CD4-positive, alpha-beta T cell (primary cell): ENCODE data around the gene LHX4. TPM values are rescaled to one million over a fixed set of nuclear protein-coding genes. Genes with fewer than 3 reads are reported as not detected.
A peak's percentile ranks its signal among the peaks of the same experiment; 100 is the strongest.

Source experiments
- ATAC-seq: fragments of 200-7000 bp; cut with Tn5 transposase; one replicate; pipeline ENCODE4 v1.10.0; 2022; ENCODE audit warnings: mild to moderate bottlenecking; ENCODE audit not compliant: poor library complexity
- CTCF ChIA-PET: fragments of 350-600 bp; sonication (Branson Sonifier 250); formaldehyde crosslinking; loops from one replicate; lab custom pipeline; 2021; ENCODE audit warnings: antibody characterized with exemption, inconsistent platforms; lab: Charles Lee
- POLR2A ChIA-PET: fragments of 350-600 bp; sonication (Branson Sonifier 250); formaldehyde crosslinking; loops from one replicate; lab custom pipeline; 2021; ENCODE audit warnings: antibody characterized with exemption, inconsistent platforms; lab: Charles Lee
- DNase-seq, 14 experiments: peaks; one replicate each; pipeline ENCODE4 v3.0.0-alpha.2; 2013 to 2020; ENCODE audit warnings: mixed read lengths in 2 of 14
- H3K27ac ChIP-seq, 2 donors: one replicate each; pipeline versions ENCODE4 v1.5.1 to v1.7.0; 2013; ENCODE audit warnings: low read length in 2 of 2, low read depth in 1 of 2, mild to moderate bottlenecking in 1 of 2
- H3K27me3 ChIP-seq, 2 experiments: 1 replicate in 1 of 2; 2 replicates in 1 of 2; pipeline versions ENCODE4 v1.6.1 to v1.7.0; 2013; ENCODE audit warnings: low read length in 2 of 2, control low read depth in 1 of 2, mild to moderate bottlenecking in 1 of 2, moderate library complexity in 1 of 2; ENCODE audit not compliant: insufficient read depth in 2 of 2, control insufficient read depth in 1 of 2
- H3K36me3 ChIP-seq: one replicate; pipeline ENCODE4 v1.6.1; 2013; ENCODE audit warnings: low read length, control low read depth; ENCODE audit not compliant: insufficient read depth
- H3K4me1 ChIP-seq: one replicate; pipeline ENCODE4 v1.6.1; 2013; ENCODE audit warnings: low read length, control low read depth; ENCODE audit not compliant: insufficient read depth
- H3K4me3 ChIP-seq: one replicate; pipeline ENCODE4 v1.5.1; 2013; ENCODE audit warnings: mild to moderate bottlenecking, low read length, moderate library complexity
- H3K9me3 ChIP-seq, 2 experiments: 1 replicate in 1 of 2; 2 replicates in 1 of 2; pipeline versions ENCODE4 v1.6.1 to v1.7.0; 2013; ENCODE audit warnings: low read length in 2 of 2, mild to moderate bottlenecking in 2 of 2, control low read depth in 1 of 2, moderate library complexity in 1 of 2; ENCODE audit not compliant: control insufficient read depth in 1 of 2, insufficient read depth in 1 of 2
- H3K27ac Mint-ChIP-seq: one replicate; pipeline ENCODE4 v1.8.0; 2020; ENCODE audit warnings: mixed read lengths
- H3K27me3 Mint-ChIP-seq: one replicate; pipeline ENCODE4 v1.8.0; 2021; ENCODE audit warnings: mixed read lengths
- H3K36me3 Mint-ChIP-seq: one replicate; pipeline ENCODE4 v1.8.0; 2021; ENCODE audit warnings: low read depth, mixed read lengths
- H3K4me1 Mint-ChIP-seq: one replicate; pipeline ENCODE4 v1.8.0; 2021; ENCODE audit warnings: low read depth, mixed read lengths
- H3K4me3 Mint-ChIP-seq: one replicate; pipeline ENCODE4 v1.8.0; 2020; ENCODE audit warnings: mild to moderate bottlenecking, mixed read lengths
- H3K9me3 Mint-ChIP-seq: one replicate; pipeline ENCODE4 v1.8.0; 2020; ENCODE audit warnings: mixed read lengths
- CTCF ChIP-seq: fragments of 200-600 bp; IDR thresholded peaks from one replicate; pipeline ENCODE4 v1.8.0; 2022; ENCODE audit warnings: antibody characterized with exemption, mild to moderate bottlenecking
- intact Hi-C, 2 experiments: fragments of 100-400 bp; cut with DNase I in 1 of 2; cut with micrococcal nuclease in 1 of 2; formaldehyde crosslinking; loops; one replicate each; pipeline versions ENCODE4 v1.15.1 to v1.9.0; 2023 to 2025; cut with DNase I, micrococcal nuclease
- total RNA-seq, 174 experiments: library from RNA in 2 of 174; stranded (reverse) in 2 of 174; gene quantifications; one replicate each; pipeline ENCODE4 v1.2.3 and lab custom pipeline; 2021 to 2026

The LHX4 gene
- total RNA-seq, 2 experiments from 2014 or later, result 0.03 TPM; not detected in 1

DNA sequence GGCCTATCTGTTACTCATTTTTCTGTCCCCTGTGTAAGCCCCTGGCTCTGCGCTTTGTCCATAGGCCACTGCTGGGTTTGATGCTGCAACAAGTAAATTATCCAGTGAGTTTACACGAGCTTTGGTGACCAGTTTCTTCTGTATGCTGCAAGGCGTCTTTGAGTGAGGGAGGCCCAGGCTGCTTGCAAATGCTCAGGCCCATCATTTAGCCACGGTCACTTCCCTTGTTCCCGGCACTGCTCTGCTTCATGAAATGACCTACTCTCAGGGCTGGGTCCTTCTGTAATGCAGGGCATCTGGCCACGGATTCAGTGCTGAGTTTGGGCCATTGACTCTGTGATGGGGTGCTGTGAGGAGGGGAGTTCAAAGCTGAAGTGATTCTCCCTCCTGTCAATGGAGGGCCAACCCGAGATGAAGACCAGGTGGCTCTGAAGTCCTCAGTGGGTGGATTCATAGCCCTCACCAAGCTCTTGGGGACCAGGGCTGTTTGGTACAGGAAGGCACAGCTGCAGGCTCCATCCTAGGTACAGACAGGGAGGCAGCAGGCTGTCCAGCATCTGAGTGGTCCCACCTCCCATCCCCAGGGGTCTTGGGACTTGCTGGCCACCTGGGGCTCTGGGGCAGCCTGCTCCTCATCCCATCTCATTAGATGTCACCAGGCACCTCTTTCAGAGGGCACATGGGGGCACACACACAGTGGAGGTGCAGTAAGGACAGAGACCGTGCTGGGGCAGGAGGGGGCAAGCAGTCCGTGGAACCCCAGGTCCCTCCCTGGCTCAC, 21.7 kb downstream of the LHX4 start:
- peaks cover 0 to 5% of the 10 kb centered on the region in 2 experiments for H3K9me3 ChIP-seq
- H3K4me3 Mint-ChIP-seq, result no peak overlapping the region
- peaks cover 75% of the 10 kb centered on the region for H3K27me3 Mint-ChIP-seq
- POLR2A ChIA-PET, result no interaction called here
- H3K36me3 Mint-ChIP-seq, result no peaks in the 10 kb centered on the region
- no peaks in the 10 kb centered on the region for H3K4me1 ChIP-seq
- H3K27me3 ChIP-seq, result peaks cover 24 to 40% of the 10 kb centered on the region in 2 experiments
- no peaks in the 10 kb centered on the region for H3K36me3 ChIP-seq
- ATAC-seq, result no peak
- no peaks in the 10 kb centered on the region for H3K9me3 Mint-ChIP-seq
- intact Hi-C loops, result loop anchor here (1.0 to 2.0 kb wide), 3 partner anchors 165 to 231 kb away; no protein-coding TSS in a partner anchor
- no peak for DNase-seq
- CTCF ChIA-PET, result no interaction called here
- H3K4me3 ChIP-seq, result no peak overlapping the region
- H3K27ac Mint-ChIP-seq, result no peak overlapping the region
- no peak overlapping the region for H3K27ac ChIP-seq
- TF ChIP-seq CTCF, result no peak
- no peaks in the 10 kb centered on the region for H3K4me1 Mint-ChIP-seq

- H3K9me3 Mint-ChIP-seq, result no peaks in the 10 kb centered on the region
These were observed 22.8 kb downstream of the LHX4 start for GRCh38 chr1:180252638-180253536.

More at GRCh38 chr1:180252638-180253536, 22.8 kb downstream of the LHX4 start:
- no peak overlapping the region for H3K27ac Mint-ChIP-seq
- ATAC-seq (peak; percentile 66), DNase-seq (peak; percentile 40 to 78 (median 54))
- ChIA-PET POLR2A (no interaction called here), CTCF (interaction anchor here (1.3 kb wide), 1 partner anchor 225 kb away, joined by 4 read pairs; no protein-coding TSS in a partner anchor)
- no peak overlapping the region for H3K27ac ChIP-seq
- H3K9me3 ChIP-seq, result peaks cover 0 to 5% of the 10 kb centered on the region in 2 experiments
- peak; percentile 76 for TF ChIP-seq CTCF
- no peaks in the 10 kb centered on the region for H3K4me1 ChIP-seq
- H3K27me3 ChIP-seq, result peaks cover 27 to 43% of the 10 kb centered on the region in 2 experiments
- no peaks in the 10 kb centered on the region for H3K36me3 Mint-ChIP-seq
- H3K4me3 Mint-ChIP-seq, result no peak overlapping the region
- no peaks in the 10 kb centered on the region for H3K36me3 ChIP-seq
- no peak overlapping the region for H3K4me3 ChIP-seq
- peaks cover 78% of the 10 kb centered on the region for H3K27me3 Mint-ChIP-seq
- no peaks in the 10 kb centered on the region for H3K4me1 Mint-ChIP-seq
- intact Hi-C loops, result loop anchor here (1.0 to 2.0 kb wide), 3 partner anchors 164 to 229 kb away; no protein-coding TSS in a partner anchor
